HUES64 (cell line): ENCODE results near the gene SENP8.

Experiments used
- H3K27ac ChIP-seq: 2 replicates; pipeline ENCODE4 v1.7.0; 2013; ENCODE audit warnings: low read depth, low read length, inconsistent platforms
- H3K27me3 ChIP-seq: 2 replicates; pipeline ENCODE4 v1.6.1; 2013; ENCODE audit warnings: mild to moderate bottlenecking, low read length; ENCODE audit not compliant: insufficient read depth
- H3K36me3 ChIP-seq: 2 replicates; pipeline ENCODE4 v1.6.1; 2013; ENCODE audit warnings: mild to moderate bottlenecking, low read length; ENCODE audit not compliant: insufficient read depth
- H3K4me1 ChIP-seq: 2 replicates; pipeline ENCODE4 v1.6.1; 2013; ENCODE audit warnings: mild to moderate bottlenecking, low read length, moderate library complexity; ENCODE audit not compliant: insufficient read depth
- H3K4me3 ChIP-seq: 2 replicates; pipeline ENCODE4 v1.5.1; 2013; ENCODE audit warnings: mild to moderate bottlenecking, low read length, moderate library complexity
- H3K9ac ChIP-seq: 2 replicates; pipeline ENCODE4 v1.6.1; 2013; ENCODE audit warnings: mild to moderate bottlenecking, low read depth, low read length
- H3K9me3 ChIP-seq: 2 replicates; pipeline ENCODE4 v1.6.1; 2013; ENCODE audit warnings: low read depth, low read length; ENCODE audit not compliant: insufficient read depth
- WGBS: fragments of 150-250, 120-280 bp; methylation state at CpG from one replicate; pipeline ENCODE4 v1.1.7; 2013; ENCODE audit warnings: missing lambda C conversion rate; 5-methylcytosine and 5-hydroxymethylcytosine counted together

Gene SENP8

DNA sequence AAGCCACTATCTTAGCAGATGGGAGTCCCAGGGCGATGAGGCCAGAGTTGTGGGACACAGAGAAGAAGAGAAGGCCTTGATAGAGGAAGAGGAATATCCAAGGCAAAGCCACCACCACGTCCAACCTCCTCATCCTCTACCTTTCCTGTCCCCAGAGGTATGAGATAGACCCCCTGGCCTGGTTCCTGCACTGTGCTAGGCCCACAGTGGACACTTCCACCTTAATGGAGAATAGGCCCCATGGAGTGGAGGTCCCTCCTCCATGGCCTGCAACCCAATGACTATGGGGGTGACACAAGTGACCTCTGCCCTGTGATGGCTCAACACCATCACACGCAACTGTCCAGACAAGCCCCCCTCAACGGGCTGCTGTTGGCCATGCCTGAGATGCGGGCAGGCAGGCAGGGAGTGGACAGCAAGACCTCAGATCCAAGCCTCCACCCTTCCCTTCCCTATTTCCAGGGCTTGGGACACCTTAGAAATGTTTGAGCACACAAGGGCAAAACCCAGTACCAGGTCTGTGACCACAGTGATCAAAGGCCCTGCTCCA lies 42.6 kb downstream of the SENP8 start:
- WGBS = 89% methylated on average over 4 of the region's 5 CpGs
- no peaks in the 10 kb centered on the region for H3K27me3 ChIP-seq
- no peak overlapping the region for H3K4me3 ChIP-seq
- H3K36me3 ChIP-seq = no peaks in the 10 kb centered on the region
- peaks cover 1% of the 10 kb centered on the region; the same call in 1 of the 2 replicates for H3K4me1 ChIP-seq
- no peaks in the 10 kb centered on the region for H3K9me3 ChIP-seq
- H3K27ac ChIP-seq = no peak overlapping the region
- H3K9ac ChIP-seq = no peak overlapping the region

DNA sequence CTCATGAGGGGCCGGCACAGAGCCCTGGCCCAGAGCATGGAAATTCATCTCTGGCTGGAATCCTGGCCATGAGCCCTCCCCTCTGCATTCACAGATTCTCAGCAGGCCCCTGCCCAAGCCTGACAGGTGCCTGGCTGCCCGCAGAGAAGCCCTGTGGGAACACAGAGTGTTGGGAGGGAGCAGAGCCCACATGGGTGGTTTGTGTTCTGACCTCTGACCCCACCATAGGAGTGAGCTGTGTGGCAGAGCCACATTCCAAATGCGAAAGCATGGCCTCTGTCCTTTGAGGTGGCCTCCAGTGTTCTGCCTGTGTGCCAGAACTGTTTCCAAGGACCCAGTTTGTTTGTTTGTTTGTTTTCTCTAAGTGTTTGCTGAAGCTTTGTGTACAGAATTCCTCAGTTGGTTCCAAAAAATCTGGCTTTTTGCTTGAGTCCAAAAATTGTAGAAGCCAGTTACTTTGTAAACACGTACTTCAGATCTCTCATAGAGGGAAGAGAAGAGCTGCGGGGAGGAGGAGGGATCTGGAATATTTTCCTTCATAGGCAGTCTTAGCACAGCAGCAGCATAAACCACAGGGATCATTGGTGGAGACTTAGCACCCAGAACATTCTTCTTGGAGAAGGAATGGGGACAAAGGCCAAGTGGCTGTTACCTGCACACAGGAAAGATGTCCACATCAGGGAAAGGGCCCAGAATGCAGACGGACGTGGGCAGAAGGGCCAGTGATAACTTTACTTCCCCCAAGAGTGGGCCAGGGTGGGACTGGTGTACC lies 43.3 kb downstream of the SENP8 start:
- Histone ChIP-seq H3K27ac (no peak overlapping the region), H3K4me3 (no peak overlapping the region), H3K4me1 (no peaks in the 10 kb centered on the region), H3K27me3 (no peaks in the 10 kb centered on the region), H3K9me3 (no peaks in the 10 kb centered on the region), H3K36me3 (no peaks in the 10 kb centered on the region), H3K9ac (no peak overlapping the region)
- WGBS = 85% methylated on average over 7 of the region's 7 CpGs

- Histone ChIP-seq H3K27me3 (no peaks in the 10 kb centered on the region), H3K4me3 (no peak overlapping the region), H3K9ac (no peak overlapping the region), H3K4me1 (no peaks in the 10 kb centered on the region), H3K9me3 (no peaks in the 10 kb centered on the region), H3K36me3 (no peaks in the 10 kb centered on the region), H3K27ac (no peak overlapping the region)
- 89% methylated on average over 5 of the region's 5 CpGs for WGBS
Measured at GRCh38 chr15:72162569-72162968, 44.4 kb downstream of the SENP8 start.

- Histone ChIP-seq H3K9ac (no peak overlapping the region), H3K36me3 (no peaks in the 10 kb centered on the region), H3K27ac (no peak overlapping the region), H3K4me1 (no peaks in the 10 kb centered on the region), H3K27me3 (no peaks in the 10 kb centered on the region), H3K9me3 (no peaks in the 10 kb centered on the region), H3K4me3 (no peak overlapping the region)
- 83% methylated on average over 4 of the region's 4 CpGs for WGBS
Measured at GRCh38 chr15:72163719-72164118, 45.5 kb downstream of the SENP8 start.

DNA sequence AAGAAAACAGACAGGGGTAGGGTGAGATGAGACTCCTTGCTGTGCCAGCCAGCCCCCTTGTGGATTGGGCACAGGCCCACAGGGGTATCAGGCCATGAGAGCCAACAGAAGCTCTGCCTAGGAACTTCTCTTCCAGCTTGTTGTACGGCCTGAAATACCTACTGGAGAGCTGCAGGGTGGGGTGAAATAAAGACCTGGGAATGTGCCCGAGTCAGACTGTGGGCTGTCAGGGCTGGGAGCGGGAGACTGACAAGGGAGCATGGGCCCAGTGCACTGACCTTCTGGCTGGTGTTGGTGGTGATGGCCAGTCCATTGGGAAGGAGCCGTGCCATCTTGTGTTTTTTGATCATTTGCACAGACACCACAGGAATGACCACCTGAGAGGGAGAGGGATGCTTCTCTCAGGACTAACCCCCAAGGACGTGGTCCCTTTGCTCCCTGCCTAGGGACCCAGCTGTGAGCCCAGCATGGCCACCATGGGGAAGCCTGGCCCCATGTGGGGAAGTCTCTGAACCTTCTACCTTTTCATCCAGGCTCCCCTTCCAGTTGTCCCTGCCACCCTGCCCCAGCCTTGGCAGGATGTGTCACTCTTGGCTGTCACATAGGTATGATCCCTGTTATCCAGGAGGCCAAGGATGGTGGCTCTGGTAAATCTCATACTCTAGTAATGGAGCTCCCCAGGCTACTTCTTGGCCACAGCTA lies 48.7 kb downstream of the SENP8 start:
- Histone ChIP-seq H3K4me3 (no peak overlapping the region), H3K9me3 (no peaks in the 10 kb centered on the region), H3K27ac (no peak overlapping the region), H3K27me3 (no peaks in the 10 kb centered on the region), H3K4me1 (no peaks in the 10 kb centered on the region), H3K9ac (no peak overlapping the region), H3K36me3 (no peaks in the 10 kb centered on the region)
- WGBS = 92% methylated on average over 5 of the region's 5 CpGs

DNA sequence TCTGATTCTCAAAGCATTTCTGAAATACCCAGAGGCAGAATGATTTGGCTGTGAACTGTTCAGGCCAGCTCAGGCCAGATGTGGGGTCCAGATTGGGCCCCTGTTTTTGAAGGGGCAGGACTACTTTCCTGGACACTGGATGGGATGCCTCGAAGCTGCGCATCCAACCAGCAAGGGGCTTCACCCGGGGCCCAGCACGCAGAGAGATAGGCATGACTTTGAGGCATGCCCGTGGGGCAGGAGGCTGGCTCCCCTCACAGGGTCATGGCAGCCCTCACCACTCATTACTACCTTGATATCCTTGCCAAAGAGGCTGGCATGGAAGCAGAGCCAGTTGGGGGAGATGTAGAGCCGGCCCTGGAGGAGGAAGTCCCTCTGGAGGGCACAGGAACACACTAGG lies 49.2 kb downstream of the SENP8 start:
- H3K36me3 ChIP-seq = no peaks in the 10 kb centered on the region
- 98% methylated on average over 6 of the region's 6 CpGs for WGBS
- H3K4me1 ChIP-seq = no peaks in the 10 kb centered on the region
- H3K4me3 ChIP-seq = no peak overlapping the region
- H3K27ac ChIP-seq = no peak overlapping the region
- H3K9ac ChIP-seq = no peak overlapping the region
- H3K9me3 ChIP-seq = no peaks in the 10 kb centered on the region
- H3K27me3 ChIP-seq = no peaks in the 10 kb centered on the region

GRCh38 chr15:72168131-72168807 lies 50.1 kb downstream of the SENP8 start:
- Histone ChIP-seq H3K27me3 (no peaks in the 10 kb centered on the region), H3K9ac (no peak overlapping the region), H3K4me3 (no peak overlapping the region), H3K4me1 (no peaks in the 10 kb centered on the region), H3K36me3 (no peaks in the 10 kb centered on the region), H3K27ac (no peak overlapping the region), H3K9me3 (no peaks in the 10 kb centered on the region)
- WGBS = 58% methylated on average over 7 of the region's 7 CpGs

DNA sequence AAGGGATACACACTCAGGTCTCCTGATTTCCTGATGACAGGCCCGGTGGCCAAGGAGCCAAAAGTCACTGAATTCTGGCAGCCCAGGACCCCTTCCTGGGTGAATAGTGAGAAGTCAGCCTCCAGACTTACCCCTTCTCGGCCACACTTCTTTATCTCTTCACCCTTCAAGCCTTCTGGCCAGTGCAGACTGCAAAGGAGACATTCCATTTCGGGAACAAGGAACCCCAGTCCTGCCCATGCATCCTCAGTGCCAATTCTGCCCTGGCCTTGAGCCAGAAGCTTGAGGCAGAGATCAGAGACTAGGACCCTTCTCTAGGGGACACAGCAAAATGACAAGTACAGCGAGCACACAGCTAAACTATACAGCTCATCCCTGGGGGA lies 50.6 kb downstream of the SENP8 start:
- Histone ChIP-seq H3K9ac (no peak overlapping the region), H3K4me3 (no peak overlapping the region), H3K27ac (no peak overlapping the region), H3K9me3 (no peaks in the 10 kb centered on the region), H3K27me3 (no peaks in the 10 kb centered on the region), H3K4me1 (no peaks in the 10 kb centered on the region), H3K36me3 (no peaks in the 10 kb centered on the region)
- WGBS = 86% methylated on average over 4 of the region's 4 CpGs

GRCh38 chr15:72169236-72169920 lies 51.2 kb downstream of the SENP8 start:
- Histone ChIP-seq H3K27me3 (no peaks in the 10 kb centered on the region), H3K4me1 (no peaks in the 10 kb centered on the region), H3K9ac (no peak overlapping the region), H3K4me3 (no peak overlapping the region), H3K27ac (no peak overlapping the region), H3K36me3 (no peaks in the 10 kb centered on the region), H3K9me3 (no peaks in the 10 kb centered on the region)
- WGBS = 87% methylated on average over 10 of the region's 10 CpGs

DNA sequence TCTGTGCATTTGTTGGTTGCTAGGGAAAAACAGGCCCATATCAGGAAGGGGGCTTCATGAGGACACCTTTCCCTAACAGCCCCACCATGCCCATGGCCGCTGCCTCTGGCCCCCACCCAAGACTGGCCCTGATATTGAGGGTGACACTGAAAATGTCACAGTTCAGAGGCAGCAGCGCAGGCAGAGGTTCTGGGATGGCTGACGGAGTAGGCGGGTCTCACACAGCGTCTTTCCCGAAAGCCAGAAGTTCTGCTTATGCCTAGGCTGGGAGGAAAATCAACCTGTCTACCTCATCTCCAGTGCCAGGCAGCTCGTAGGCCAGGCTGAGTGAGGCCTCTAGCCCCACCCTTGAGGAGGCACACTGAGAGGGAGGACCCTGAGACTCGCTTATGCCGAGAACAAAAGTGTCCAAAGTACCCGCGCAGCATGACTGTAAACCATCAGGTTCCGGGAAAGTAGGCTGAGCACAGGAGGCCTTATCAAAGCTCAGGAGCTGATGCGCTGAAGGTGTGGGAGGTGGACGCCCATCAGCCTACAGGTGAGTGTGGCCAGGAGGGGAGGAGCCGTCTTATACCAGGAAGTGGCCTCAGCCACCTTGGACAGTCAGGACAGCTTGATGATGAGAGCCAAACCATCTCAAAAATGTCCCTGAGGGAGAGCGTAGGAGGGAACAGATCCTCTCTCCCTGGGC lies 51.9 kb downstream of the SENP8 start:
- H3K9ac ChIP-seq = no peak overlapping the region
- H3K27ac ChIP-seq = no peak overlapping the region
- no peaks in the 10 kb centered on the region for H3K4me1 ChIP-seq
- H3K27me3 ChIP-seq = no peaks in the 10 kb centered on the region
- H3K4me3 ChIP-seq = no peak overlapping the region
- H3K36me3 ChIP-seq = no peaks in the 10 kb centered on the region
- 93% methylated on average over 16 of the region's 16 CpGs for WGBS
- no peaks in the 10 kb centered on the region for H3K9me3 ChIP-seq
